ENCODE measurements around the gene CCND1.
A peak's percentile ranks its signal among the peaks of the same experiment; 100 is the strongest.
"Not testable (repeated sequence)": the region's sequence is repeated elsewhere in the genome, so short reads cannot be mapped to it uniquely, and the experiment has no call there.

CCND1 gene

DNA sequence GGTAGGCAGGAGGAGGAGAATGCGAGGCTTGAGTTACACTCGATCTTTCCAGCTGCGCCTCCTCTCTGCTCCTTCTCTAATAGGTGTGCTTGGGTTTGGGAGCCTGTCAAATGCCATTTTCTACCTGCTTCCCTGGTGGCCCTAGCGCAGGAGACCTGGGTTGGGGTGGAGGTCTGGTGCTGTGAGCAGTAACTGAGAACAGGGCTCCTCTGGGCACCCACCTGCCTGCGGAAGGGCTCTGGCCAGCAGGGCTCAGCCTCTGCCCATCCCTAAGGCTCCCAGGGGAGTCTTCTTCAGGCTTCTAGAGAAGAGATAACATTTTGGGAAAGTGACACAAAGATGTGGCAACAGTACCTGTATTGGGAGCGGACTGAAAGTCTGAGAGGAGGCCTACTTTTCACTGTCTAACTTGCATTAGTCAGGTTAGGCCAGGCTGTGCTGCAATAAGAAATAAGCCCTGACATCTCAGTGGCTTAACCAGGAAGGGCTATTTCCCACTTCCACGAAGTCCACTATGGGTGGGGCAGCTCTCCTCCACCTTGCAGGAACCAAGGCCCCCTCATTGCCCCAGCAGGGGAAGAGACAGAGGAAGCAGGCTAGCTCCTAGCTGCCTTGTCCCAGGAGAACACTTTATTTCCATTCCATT, 41.8 kb downstream of the CCND1 start:
- no peak overlapping the region for H3K4me3 ChIP-seq (ENCODE audit: control insufficient read depth, low read depth, low read length)
- DNase-seq (ENCODE audit: low read depth), result no peak
- TF ChIP-seq, protein P1, sequence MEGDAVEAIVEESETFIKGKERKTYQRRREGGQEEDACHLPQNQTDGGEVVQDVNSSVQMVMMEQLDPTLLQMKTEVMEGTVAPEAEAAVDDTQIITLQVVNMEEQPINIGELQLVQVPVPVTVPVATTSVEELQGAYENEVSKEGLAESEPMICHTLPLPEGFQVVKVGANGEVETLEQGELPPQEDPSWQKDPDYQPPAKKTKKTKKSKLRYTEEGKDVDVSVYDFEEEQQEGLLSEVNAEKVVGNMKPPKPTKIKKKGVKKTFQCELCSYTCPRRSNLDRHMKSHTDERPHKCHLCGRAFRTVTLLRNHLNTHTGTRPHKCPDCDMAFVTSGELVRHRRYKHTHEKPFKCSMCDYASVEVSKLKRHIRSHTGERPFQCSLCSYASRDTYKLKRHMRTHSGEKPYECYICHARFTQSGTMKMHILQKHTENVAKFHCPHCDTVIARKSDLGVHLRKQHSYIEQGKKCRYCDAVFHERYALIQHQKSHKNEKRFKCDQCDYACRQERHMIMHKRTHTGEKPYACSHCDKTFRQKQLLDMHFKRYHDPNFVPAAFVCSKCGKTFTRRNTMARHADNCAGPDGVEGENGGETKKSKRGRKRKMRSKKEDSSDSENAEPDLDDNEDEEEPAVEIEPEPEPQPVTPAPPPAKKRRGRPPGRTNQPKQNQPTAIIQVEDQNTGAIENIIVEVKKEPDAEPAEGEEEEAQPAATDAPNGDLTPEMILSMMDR (conservative IDR thresholded peaks at IDR 0.05; ENCODE audit: control insufficient read depth, insufficient read depth, low read depth, low read length), result no peak

DNA sequence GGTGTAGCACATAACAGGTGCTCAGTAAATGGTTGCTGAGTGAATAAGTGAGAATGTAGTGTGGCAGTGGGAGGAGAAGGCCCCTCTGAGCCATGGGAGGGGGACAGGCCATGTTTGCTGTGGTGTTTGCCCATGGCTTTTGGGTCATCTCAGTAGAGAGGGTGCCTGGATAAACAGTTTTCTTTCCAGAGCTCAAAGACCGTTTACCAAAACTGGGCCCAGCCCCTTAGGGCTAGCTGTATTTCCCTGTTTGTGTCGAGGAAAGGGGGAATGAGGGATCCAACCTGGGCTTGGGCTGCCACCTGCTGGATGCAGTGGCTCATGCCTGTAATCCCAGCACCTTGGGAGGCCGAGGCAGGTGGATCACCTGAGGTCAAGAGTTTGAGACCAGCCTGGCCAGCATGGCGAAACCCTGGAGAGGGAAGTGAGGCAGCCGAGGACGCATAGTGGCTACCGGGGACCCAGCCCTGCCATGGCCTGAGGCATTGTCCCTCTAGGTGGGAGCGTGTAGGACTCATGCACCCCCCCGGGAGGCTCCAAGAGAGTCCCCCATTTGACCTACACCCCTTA, 42.9 kb downstream of the CCND1 start:
- TF ChIP-seq, protein P1 (conservative IDR thresholded peaks at IDR 0.05; ENCODE audit: control insufficient read depth, insufficient read depth, low read depth, low read length), result peak; percentile 30
- H3K4me3 ChIP-seq (ENCODE audit: control insufficient read depth, low read depth, low read length), result no peak overlapping the region
- DNase-seq (ENCODE audit: low read depth), result no peak

DNA sequence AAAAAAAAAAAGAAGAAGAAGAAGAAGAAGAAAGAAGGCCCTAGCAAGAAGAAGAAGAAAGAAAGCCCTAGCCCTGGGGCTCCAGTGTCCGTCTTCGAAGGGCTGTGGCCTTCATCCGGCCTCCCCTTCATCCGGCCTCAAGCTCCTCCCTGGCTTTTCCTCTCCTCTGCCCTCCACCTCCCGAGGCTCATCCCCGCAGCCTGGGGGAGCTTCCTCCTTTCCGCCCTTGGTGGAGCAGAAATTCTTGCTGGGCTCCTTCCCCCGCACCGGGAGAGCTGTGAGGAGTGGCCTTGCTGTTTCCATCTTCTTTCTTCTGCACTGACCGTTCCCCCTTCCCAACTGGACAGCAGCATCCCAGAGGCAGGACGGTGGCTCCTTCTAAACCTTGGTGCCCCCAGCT, 43.7 kb downstream of the CCND1 start:
- TF ChIP-seq, protein P1 (conservative IDR thresholded peaks at IDR 0.05; ENCODE audit: control insufficient read depth, insufficient read depth, low read depth, low read length), result no peak
- no peak for DNase-seq (ENCODE audit: low read depth)
- no peak overlapping the region for H3K4me3 ChIP-seq (ENCODE audit: control insufficient read depth, low read depth, low read length)

DNA sequence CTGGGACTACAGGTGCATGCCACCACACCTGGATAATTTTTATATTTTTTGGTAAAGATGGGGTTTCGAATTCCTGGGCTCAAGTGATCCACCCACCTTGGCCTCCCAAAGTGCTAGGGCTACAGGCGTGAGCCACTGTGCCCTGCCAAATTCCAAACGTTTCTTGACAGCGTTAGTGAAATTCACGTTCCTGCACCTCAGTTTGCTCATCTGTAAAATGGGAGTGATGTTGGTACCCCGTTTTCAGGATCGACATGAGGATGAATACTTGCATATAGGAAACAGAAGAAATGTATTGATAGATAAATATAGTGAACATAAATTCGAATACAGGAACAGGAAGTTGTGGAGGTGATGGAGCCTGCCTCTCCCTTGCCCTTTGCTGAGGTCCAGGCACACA, 44.4 kb downstream of the CCND1 start:
- no peak for DNase-seq (ENCODE audit: low read depth)
- TF ChIP-seq, protein P1 (conservative IDR thresholded peaks at IDR 0.05; ENCODE audit: control insufficient read depth, insufficient read depth, low read depth, low read length), result no peak
- H3K4me3 ChIP-seq (ENCODE audit: control insufficient read depth, low read depth, low read length), result no peak overlapping the region

DNA sequence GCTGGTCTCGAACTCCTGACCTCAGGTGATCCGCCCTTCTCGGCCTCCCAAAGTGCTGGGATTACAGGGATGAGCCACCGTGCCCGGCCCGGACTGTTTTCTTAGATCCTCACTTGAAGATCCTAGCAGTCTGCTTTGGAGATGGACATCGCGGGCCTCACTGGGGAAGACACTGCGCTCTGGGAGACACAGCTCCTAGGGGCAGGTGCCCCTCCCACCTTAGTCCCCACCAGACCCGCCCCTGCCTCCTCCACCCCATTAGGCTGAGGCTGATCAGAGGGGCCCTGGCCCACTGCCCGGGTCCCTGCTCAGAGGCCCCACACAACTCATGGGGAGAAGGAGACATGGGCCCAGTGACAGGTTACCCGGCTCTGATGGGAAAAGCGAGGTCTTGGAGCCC, 45.5 kb downstream of the CCND1 start:
- TF ChIP-seq, protein P1 (conservative IDR thresholded peaks at IDR 0.05; ENCODE audit: control insufficient read depth, insufficient read depth, low read depth, low read length), result no peak
- no peak overlapping the region for H3K4me3 ChIP-seq (ENCODE audit: control insufficient read depth, low read depth, low read length)
- no peak for DNase-seq (ENCODE audit: low read depth)

DNA sequence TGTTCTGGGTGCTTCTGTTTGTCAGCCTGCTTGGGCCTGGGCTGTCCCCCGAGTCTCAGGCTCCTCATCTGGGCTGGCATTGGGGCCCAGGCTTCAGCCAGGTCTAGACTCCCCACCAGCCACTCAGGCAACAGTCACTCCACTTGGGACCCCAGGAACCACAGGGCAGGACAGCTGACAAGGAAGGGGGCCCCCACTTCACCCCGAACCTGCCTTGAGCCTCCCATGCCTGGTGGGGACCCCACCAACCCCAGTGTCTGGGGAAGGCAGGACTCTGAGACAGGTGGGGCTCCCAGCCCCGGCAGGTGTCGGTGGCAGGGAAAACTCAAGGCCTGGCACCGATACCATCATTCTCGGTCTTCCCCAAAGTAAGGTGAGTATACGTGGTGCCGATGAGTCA, 45.9 kb downstream of the CCND1 start:
- DNase-seq (ENCODE audit: low read depth), result no peak
- no peak overlapping the region for H3K4me3 ChIP-seq (ENCODE audit: control insufficient read depth, low read depth, low read length)
- TF ChIP-seq, protein P1 (conservative IDR thresholded peaks at IDR 0.05; ENCODE audit: control insufficient read depth, insufficient read depth, low read depth, low read length), result no peak

DNA sequence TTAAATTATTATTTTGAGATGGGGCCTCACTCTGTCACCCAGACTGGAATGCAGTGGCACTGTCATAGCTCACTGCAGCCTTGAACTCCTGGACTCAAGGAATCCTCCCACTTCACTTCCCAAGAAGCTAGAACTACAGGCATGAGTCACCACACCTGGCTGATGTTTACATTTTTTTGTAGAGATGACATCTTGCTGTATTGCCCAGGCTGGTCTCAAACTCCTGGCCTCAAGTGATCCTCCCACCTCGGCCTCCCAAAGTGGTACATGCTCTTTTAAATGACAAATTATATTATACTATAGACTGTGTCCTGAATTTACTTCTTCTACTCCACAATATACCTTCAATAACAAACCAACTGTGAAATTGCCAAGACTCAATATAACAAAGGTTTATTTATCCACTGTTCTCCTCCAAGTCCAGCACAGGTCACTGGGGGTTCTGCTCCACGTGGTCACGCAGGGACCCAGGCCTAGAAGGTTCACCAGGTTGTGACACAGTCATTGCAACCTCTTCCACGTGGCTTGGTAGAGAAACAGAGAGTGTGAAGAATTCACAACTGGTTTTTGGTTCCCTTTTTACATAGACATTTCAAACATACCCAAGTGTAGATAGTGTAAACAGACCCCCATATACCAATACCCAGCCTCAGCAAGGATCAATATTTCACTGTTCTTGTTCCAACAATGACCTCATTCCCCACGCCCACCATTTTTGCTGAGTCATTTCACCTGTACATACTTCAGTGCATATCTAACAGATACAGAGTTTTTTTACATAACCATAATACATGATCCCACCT, 47.2 kb downstream of the CCND1 start:
- not testable (repeated sequence) for H3K4me3 ChIP-seq (ENCODE audit: control insufficient read depth, low read depth, low read length); DNase-seq (ENCODE audit: low read depth)
